ENCODE results near the gene UBE2Q1. TPM values are rescaled to one million over a fixed set of nuclear protein-coding genes. Genes with fewer than 3 reads are reported as not detected.

Gene UBE2Q1
- total and polyA plus RNA-seq, 3 donors from 2014 or later: 63.5 to 128 (median 65.2) TPM

DNA sequence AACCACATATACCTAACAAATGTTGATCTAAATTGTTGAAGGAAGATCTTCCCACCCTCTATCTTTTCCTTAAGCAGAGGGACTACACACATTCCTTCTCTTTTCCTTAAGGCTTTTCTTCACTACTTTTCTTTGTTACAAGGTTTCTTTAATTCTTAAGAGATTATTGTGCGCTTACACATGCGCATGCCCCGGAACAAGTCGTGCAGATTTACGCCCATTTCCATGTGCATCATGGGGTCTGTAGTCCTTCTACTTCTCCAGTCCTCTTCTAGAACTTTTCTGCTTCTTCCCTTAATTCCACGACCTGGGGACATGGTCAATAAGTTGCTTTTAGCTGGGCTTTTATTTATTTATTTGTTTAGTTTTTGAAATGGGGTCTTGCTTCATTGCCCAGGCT, 7.4 kb upstream of the UBE2Q1 start:
- Histone ChIP-seq H3K27ac (no peak overlapping the region), H3K9me3 (no peaks in the 10 kb centered on the region), H3K4me3 (no peak overlapping the region), H3K27me3 (no peaks in the 10 kb centered on the region), H3K4me1 (peaks cover 6% of the 10 kb centered on the region), H3K36me3 (ENCODE audit: low read depth, missing control alignments) (no peaks in the 10 kb centered on the region)
- no peak for TF ChIP-seq POLR2A (IDR thresholded peaks at IDR 0.05)
- TF ChIP-seq, protein P1, sequence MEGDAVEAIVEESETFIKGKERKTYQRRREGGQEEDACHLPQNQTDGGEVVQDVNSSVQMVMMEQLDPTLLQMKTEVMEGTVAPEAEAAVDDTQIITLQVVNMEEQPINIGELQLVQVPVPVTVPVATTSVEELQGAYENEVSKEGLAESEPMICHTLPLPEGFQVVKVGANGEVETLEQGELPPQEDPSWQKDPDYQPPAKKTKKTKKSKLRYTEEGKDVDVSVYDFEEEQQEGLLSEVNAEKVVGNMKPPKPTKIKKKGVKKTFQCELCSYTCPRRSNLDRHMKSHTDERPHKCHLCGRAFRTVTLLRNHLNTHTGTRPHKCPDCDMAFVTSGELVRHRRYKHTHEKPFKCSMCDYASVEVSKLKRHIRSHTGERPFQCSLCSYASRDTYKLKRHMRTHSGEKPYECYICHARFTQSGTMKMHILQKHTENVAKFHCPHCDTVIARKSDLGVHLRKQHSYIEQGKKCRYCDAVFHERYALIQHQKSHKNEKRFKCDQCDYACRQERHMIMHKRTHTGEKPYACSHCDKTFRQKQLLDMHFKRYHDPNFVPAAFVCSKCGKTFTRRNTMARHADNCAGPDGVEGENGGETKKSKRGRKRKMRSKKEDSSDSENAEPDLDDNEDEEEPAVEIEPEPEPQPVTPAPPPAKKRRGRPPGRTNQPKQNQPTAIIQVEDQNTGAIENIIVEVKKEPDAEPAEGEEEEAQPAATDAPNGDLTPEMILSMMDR (IDR thresholded peaks at IDR 0.05): no peak
- intact Hi-C loops (cut with DNase I; ENCODE audit: low total_unique reads): loop anchor here (10.0 kb wide), 1 partner anchor 309 kb away; the partner anchor contains the start of gene KCNN3
- DNase-seq: no peak
- 85 to 91% methylated on average over 6 of the region's 6 CpGs for WGBS, 2 donors

DNA sequence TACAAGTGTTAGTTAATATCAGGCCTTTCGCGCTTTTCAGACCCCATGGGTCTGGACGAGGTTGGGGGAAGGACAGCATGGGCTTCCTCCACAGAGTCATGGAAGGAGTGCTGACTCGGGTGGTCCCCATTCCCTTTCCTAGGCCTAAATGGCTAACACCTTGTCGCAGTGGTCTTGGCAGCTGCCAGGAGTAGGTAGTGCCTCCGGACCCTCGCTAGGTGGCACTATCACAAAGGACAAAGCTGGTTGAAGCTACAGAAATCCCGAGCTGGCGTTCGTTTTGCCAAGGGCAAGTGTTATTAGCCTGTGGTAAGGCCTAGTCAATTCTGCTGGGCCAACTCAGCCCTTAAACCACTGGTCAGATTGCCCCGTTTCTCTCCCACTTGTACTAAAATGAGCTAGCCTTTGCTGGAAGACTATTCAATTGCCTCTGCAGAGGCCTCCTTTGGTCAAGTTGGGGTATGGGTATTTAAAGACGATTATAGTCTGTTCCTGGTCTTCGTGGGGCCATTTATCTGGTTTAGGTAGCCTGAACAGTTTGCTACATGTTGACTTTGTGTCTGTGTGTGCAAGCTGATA, 1.1 kb upstream of the UBE2Q1 start:
- H3K36me3 ChIP-seq (ENCODE audit: low read depth, missing control alignments): no peaks in the 10 kb centered on the region
- H3K4me3 ChIP-seq: peak overlapping the region; percentile 74 to 83
- intact Hi-C loops (cut with DNase I; ENCODE audit: low total_unique reads): loop anchor here (10.0 kb wide), 1 partner anchor 315 kb away; the partner anchor contains the start of gene KCNN3
- H3K27me3 ChIP-seq: no peaks in the 10 kb centered on the region
- H3K27ac ChIP-seq: peak overlapping the region; percentile 87
- WGBS, 2 donors: 4 to 6% methylated on average over 13 of the region's 13 CpGs
- TF ChIP-seq, protein P1 (IDR thresholded peaks at IDR 0.05): peak; percentile 86 to 95 (median 87)
- no peak for TF ChIP-seq POLR2A (IDR thresholded peaks at IDR 0.05)
- no peaks in the 10 kb centered on the region for H3K9me3 ChIP-seq
- peaks cover 17% of the 10 kb centered on the region for H3K4me1 ChIP-seq
- DNase-seq: peak; percentile 94

DNA sequence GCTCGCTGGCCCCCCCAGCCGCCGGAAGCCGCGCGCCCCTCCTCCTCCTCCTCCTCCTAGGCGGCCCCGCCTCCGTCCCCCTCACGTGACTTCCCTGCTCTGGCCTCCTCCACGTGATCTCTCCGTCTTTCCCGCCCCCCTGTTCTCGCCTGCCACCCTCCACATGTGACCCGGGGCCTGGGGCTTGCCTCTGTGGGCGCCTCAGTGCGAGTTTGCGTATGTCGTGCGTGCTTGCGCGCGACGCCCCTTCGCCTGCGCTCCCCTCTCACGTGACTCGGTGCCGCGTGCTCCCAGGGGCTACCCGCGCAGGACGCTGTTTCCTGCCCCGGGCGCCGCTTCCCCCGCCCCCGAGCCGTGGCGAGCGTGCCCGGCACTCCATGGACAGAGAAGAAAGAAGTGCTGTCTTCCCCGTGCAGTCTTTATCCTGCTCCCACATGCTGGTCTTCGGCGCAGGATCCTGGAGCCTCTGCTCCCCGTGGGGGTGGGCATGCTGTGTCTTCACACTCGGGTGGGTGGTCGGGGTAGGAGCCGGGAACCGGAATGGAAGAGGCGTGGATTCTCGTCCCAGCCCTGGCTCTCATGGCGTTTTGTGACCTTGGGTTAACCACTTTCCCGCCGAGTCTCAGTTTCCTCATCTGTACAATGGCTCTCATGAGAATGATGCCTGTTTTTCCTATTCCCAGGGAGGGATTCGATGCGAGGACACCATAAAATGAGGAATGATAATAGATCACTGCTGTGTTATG, 431 bp upstream of the UBE2Q1 start:
- Histone ChIP-seq H3K27me3 (no peaks in the 10 kb centered on the region), H3K36me3 (ENCODE audit: low read depth, missing control alignments) (no peaks in the 10 kb centered on the region), H3K9me3 (no peaks in the 10 kb centered on the region), H3K4me1 (peaks cover 17% of the 10 kb centered on the region), H3K27ac (peak overlapping the region; percentile 87), H3K4me3 (peak overlapping the region; percentile 74 to 83)
- 0% methylated on average over 22 to 57 of the region's 57 CpGs for WGBS, 2 donors
- intact Hi-C loops (cut with DNase I; ENCODE audit: low total_unique reads): no loop called here
- peak; percentile 99 for DNase-seq
- TF ChIP-seq POLR2A (IDR thresholded peaks at IDR 0.05): no peak
- TF ChIP-seq, protein P1 (IDR thresholded peaks at IDR 0.05): peak in 1 of 3 experiments; percentile 10

DNA sequence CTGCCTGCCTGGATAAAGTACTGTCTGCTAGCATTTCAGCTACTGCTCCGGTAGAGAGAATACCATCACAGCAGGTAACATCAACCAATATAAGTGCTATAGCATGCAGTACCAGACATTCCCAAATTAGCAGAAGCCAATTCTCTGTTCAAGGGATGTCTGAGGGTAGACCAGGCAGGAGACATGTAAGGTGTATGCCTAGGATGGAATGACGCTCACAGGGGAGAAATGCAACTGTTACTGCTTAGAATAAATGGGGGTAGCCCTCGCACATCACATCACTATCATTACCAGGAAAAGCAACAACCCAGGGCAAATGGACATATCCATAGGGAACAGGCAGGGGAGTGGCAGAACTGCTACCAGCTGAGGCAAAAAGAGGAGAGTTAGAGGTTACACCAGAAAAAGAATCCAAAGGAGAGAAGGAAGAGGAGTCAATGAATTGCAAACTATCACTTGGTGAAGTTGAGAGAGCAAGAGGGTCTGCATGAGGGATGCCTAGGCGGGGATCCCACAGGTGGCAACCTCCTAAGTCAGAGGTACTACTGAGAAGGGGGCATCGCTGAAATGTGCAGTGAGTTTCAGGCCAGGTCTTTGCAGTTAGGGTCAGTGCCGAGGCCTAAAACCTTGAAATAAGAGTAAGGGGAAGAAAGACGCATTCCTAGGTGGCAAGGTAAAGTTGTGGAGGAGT, 1.1 kb downstream of the UBE2Q1 start:
- intact Hi-C loops (cut with DNase I; ENCODE audit: low total_unique reads): no loop called here
- peaks cover 17% of the 10 kb centered on the region for H3K4me1 ChIP-seq
- TF ChIP-seq, protein P1 (IDR thresholded peaks at IDR 0.05): no peak
- TF ChIP-seq POLR2A (IDR thresholded peaks at IDR 0.05): no peak
- WGBS, 2 donors: 9 to 11% methylated on average over 7 of the region's 7 CpGs
- no peaks in the 10 kb centered on the region for H3K9me3 ChIP-seq
- no peak for DNase-seq
- H3K4me3 ChIP-seq: peak overlapping the region; percentile 82 to 83
- H3K27me3 ChIP-seq: no peaks in the 10 kb centered on the region
- H3K27ac ChIP-seq: peak overlapping the region; percentile 82 to 87
- no peaks in the 10 kb centered on the region for H3K36me3 ChIP-seq (ENCODE audit: low read depth, missing control alignments)

All from testis (tissue), 3 donors.